Hepatocyte (in vitro differentiated cells): ENCODE data around the gene TEX26. TPM values are rescaled to one million over a fixed set of nuclear protein-coding genes. Genes with fewer than 3 reads are reported as not detected.
A peak's percentile ranks its signal among the peaks of the same experiment; 100 is the strongest.

Experiments used
- DNase-seq: peaks from one replicate; pipeline ENCODE4 v3.0.0-alpha.2; 2016; ENCODE audit warnings: low spot score
- H2AFZ ChIP-seq: fragments of 200-600 bp; sonication (generic); 2 replicates; pipeline ENCODE4 v1.6.0; 2016; ENCODE audit warnings: antibody characterized with exemption, mild to moderate bottlenecking
- H3K27ac ChIP-seq: fragments of 200-600 bp; sonication (generic); 2 replicates; pipeline ENCODE4 v1.5.1; 2016; ENCODE audit warnings: mild to moderate bottlenecking
- H3K27me3 ChIP-seq: fragments of 200-600 bp; sonication (generic); 2 replicates; pipeline ENCODE4 v1.6.1; 2016
- H3K36me3 ChIP-seq: fragments of 200-600 bp; sonication (generic); replicated peaks from 2 replicates; pipeline ENCODE4 v1.5.1; 2016; ENCODE audit warnings: low read depth; ENCODE audit not compliant: insufficient read depth
- H3K4me1 ChIP-seq: fragments of 200-600 bp; sonication (generic); 2 replicates; pipeline ENCODE4 v1.5.1; 2016; ENCODE audit warnings: mild to moderate bottlenecking, moderate library complexity; ENCODE audit not compliant: insufficient read depth
- H3K4me2 ChIP-seq: fragments of 200-600 bp; sonication (generic); 2 replicates; pipeline ENCODE4 v1.6.0; 2016
- H3K4me3 ChIP-seq: fragments of 200-600 bp; sonication (generic); 2 replicates; pipeline ENCODE4 v1.5.1; 2016; ENCODE audit warnings: mild to moderate bottlenecking
- H3K79me2 ChIP-seq: fragments of 200-600 bp; sonication (generic); 2 replicates; pipeline ENCODE4 v1.6.0; 2017; ENCODE audit warnings: mild to moderate bottlenecking
- H3K9me2 ChIP-seq: fragments of 200-600 bp; sonication (generic); replicated peaks from 2 replicates; pipeline ENCODE4 v1.6.0; 2017; ENCODE audit warnings: mild to moderate bottlenecking; ENCODE audit not compliant: insufficient read depth
- H3K9me3 ChIP-seq: fragments of 200-600 bp; sonication (generic); 2 replicates; pipeline ENCODE4 v1.5.1; 2016; ENCODE audit warnings: low read depth, mild to moderate bottlenecking
- H4K20me1 ChIP-seq: fragments of 200-600 bp; sonication (generic); 2 replicates; pipeline ENCODE4 v1.6.0; 2016; ENCODE audit warnings: mild to moderate bottlenecking; ENCODE audit not compliant: insufficient read depth, poor library complexity, severe bottlenecking
- CTCF ChIP-seq: fragments of 200-600 bp; sonication (generic); IDR thresholded peaks from 2 replicates; pipeline ENCODE4 v1.5.1; 2016; ENCODE audit warnings: antibody characterized with exemption, mild to moderate bottlenecking; ENCODE audit not compliant: poor library complexity
- EZH2 ChIP-seq: fragments of 200-600 bp; sonication (generic); IDR thresholded peaks from 2 replicates; pipeline ENCODE4 v1.6.1; 2016; ENCODE audit warnings: antibody characterized with exemption, mild to moderate bottlenecking, borderline replicate concordance
- EZH2phosphoT487 ChIP-seq: fragments of 200-600 bp; sonication (generic); IDR thresholded peaks from one replicate; pipeline ENCODE4 v1.6.1; 2018; ENCODE audit warnings: antibody characterized with exemption, mild to moderate bottlenecking, low read depth, moderate library complexity; ENCODE audit not compliant: unreplicated experiment, severe bottlenecking
- WGBS: methylation state at CpG from one replicate; pipeline ENCODE4 v1.1.6; 2016; ENCODE audit warnings: low lambda C conversion rate; ENCODE audit errors: missing lambda C conversion rate; 5-methylcytosine and 5-hydroxymethylcytosine counted together
- polyA plus RNA-seq: library from polyadenylated mRNA; unstranded; fragments of >200 nt; fragmentation: Nextera tagmentation; extraction: Ambion mirVana; gene quantifications from 2 replicates; pipeline ENCODE4 v1.2.1, GENCODE V29; 2016
- total RNA-seq: library from RNA; depleted of rRNA; stranded (reverse); fragments of >200 nt; gene quantifications from 2 replicates; pipeline ENCODE4 v1.2.3, GENCODE V29; 2014

The TEX26 gene
- total and polyA plus RNA-seq, 2 experiments from 2014 or later = 0.57 to 1.1 TPM

GRCh38 chr13:30920162-30920909 lies 12.1 kb upstream of the TEX26 start:
- no peak for DNase-seq
- no peak overlapping the region for H3K4me2 ChIP-seq
- H4K20me1 ChIP-seq = no peaks in the 10 kb centered on the region
- WGBS = 86% methylated on average over 5 of the region's 5 CpGs
- H3K79me2 ChIP-seq = no peaks in the 10 kb centered on the region
- no peak for TF ChIP-seq CTCF
- TF ChIP-seq EZH2 = no peak
- TF ChIP-seq EZH2phosphoT487 = no peak
- no peak overlapping the region for H3K4me3 ChIP-seq
- no peaks in the 10 kb centered on the region for H3K9me2 ChIP-seq
- no peak overlapping the region for H3K27ac ChIP-seq
- H2AFZ ChIP-seq = no peak overlapping the region
- H3K4me1 ChIP-seq = peaks cover 13% of the 10 kb centered on the region
- H3K9me3 ChIP-seq = no peaks in the 10 kb centered on the region
- H3K27me3 ChIP-seq = no peaks in the 10 kb centered on the region
- no peaks in the 10 kb centered on the region for H3K36me3 ChIP-seq

GRCh38 chr13:30923418-30923817 lies 9.0 kb upstream of the TEX26 start:
- Histone ChIP-seq H3K27me3 (no peaks in the 10 kb centered on the region), H3K36me3 (no peaks in the 10 kb centered on the region), H3K4me2 (no peak overlapping the region), H3K4me3 (no peak overlapping the region), H4K20me1 (no peaks in the 10 kb centered on the region), H3K9me2 (no peaks in the 10 kb centered on the region), H3K27ac (peak overlapping the region; percentile 40), H2AFZ (no peak overlapping the region), H3K79me2 (no peaks in the 10 kb centered on the region), H3K9me3 (no peaks in the 10 kb centered on the region), H3K4me1 (peaks cover 8% of the 10 kb centered on the region)
- WGBS = 50% methylated on average over 1 of the region's 1 CpG
- TF ChIP-seq EZH2 (no peak), EZH2phosphoT487 (no peak), CTCF (no peak)
- no peak for DNase-seq

- peaks cover 8% of the 10 kb centered on the region for H3K4me1 ChIP-seq
- H4K20me1 ChIP-seq = no peaks in the 10 kb centered on the region
- H2AFZ ChIP-seq = no peak overlapping the region
- H3K4me3 ChIP-seq = no peak overlapping the region
- no peaks in the 10 kb centered on the region for H3K36me3 ChIP-seq
- no peaks in the 10 kb centered on the region for H3K9me3 ChIP-seq
- WGBS = 76% methylated on average over 3 of the region's 3 CpGs
- H3K9me2 ChIP-seq = no peaks in the 10 kb centered on the region
- no peaks in the 10 kb centered on the region for H3K79me2 ChIP-seq
- DNase-seq = no peak
- H3K27me3 ChIP-seq = no peaks in the 10 kb centered on the region
- no peak overlapping the region for H3K27ac ChIP-seq
- H3K4me2 ChIP-seq = no peak overlapping the region
- TF ChIP-seq EZH2phosphoT487 = no peak
- no peak for TF ChIP-seq CTCF
- no peak for TF ChIP-seq EZH2
Observed at GRCh38 chr13:30924721-30925120, 7.7 kb upstream of the TEX26 start.
